Measurements from ENCODE around the gene MCL1. TPM values are rescaled to one million over a fixed set of nuclear protein-coding genes. Genes with fewer than 3 reads are reported as not detected.

Gene MCL1
- total RNA-seq, 1 donor from 2014 or later: 394 TPM

DNA sequence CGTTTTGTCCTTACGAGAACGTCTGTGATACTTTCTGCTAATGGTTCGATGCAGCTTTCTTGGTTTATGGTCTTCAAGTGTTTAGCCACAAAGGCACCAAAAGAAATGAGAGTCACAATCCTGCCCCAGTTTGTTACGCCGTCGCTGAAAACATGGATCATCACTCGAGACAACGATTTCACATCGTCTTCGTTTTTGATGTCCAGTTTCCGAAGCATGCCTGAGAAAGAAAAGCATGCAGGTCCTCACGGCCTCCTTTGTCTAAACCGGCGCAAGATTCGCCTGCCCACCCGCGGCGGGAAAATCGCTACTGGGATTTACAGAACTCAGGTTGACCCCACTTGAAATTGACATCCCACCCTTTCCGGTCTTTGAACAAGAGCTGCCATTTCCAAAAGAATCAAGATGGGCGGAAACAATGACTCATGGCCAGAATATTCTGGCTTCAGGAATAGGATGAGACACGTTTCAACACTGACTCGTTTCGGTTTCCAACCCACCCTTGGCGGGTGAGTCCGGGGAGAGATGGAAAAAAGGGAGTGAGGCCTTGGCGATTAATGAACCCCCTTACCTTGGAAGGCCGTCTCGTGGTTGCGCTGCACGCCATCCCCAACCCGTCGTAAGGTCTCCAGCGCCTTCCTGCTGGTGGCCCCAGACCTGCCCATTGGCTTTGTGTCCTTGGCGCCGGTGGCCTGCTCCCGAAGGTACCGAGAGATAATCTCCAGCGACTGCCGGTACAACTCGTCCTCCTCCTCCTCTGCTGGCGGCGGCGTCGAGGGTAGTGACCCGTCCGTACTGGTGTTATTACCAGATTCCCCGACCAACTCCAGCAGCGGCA is 919 bp downstream of the MCL1 start:
- TF ChIP-seq, protein P1, sequence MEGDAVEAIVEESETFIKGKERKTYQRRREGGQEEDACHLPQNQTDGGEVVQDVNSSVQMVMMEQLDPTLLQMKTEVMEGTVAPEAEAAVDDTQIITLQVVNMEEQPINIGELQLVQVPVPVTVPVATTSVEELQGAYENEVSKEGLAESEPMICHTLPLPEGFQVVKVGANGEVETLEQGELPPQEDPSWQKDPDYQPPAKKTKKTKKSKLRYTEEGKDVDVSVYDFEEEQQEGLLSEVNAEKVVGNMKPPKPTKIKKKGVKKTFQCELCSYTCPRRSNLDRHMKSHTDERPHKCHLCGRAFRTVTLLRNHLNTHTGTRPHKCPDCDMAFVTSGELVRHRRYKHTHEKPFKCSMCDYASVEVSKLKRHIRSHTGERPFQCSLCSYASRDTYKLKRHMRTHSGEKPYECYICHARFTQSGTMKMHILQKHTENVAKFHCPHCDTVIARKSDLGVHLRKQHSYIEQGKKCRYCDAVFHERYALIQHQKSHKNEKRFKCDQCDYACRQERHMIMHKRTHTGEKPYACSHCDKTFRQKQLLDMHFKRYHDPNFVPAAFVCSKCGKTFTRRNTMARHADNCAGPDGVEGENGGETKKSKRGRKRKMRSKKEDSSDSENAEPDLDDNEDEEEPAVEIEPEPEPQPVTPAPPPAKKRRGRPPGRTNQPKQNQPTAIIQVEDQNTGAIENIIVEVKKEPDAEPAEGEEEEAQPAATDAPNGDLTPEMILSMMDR (IDR thresholded peaks at IDR 0.05): no peak
- H3K36me3 ChIP-seq: peaks cover 34 to 58% of the 10 kb centered on the region in 2 donors
- peak in 1 of 2 donors; percentile 81 for DNase-seq (ENCODE audit: low spot score in 2 of 2)
- H3K27me3 ChIP-seq: no peaks in the 10 kb centered on the region
- peaks cover 0 to 17% of the 10 kb centered on the region in 2 donors for H3K4me1 ChIP-seq
- peak overlapping the region; percentile 98 to 100 for H3K27ac ChIP-seq
- no peaks in the 10 kb centered on the region for H3K9me3 ChIP-seq
- H3K4me3 ChIP-seq: peak overlapping the region; percentile 93 to 94
- intact Hi-C loops (cut with DNase I): loop anchor here (1.0 to 2.0 kb wide), 3 partner anchors 17 to 42 kb away; no protein-coding TSS in a partner anchor

DNA sequence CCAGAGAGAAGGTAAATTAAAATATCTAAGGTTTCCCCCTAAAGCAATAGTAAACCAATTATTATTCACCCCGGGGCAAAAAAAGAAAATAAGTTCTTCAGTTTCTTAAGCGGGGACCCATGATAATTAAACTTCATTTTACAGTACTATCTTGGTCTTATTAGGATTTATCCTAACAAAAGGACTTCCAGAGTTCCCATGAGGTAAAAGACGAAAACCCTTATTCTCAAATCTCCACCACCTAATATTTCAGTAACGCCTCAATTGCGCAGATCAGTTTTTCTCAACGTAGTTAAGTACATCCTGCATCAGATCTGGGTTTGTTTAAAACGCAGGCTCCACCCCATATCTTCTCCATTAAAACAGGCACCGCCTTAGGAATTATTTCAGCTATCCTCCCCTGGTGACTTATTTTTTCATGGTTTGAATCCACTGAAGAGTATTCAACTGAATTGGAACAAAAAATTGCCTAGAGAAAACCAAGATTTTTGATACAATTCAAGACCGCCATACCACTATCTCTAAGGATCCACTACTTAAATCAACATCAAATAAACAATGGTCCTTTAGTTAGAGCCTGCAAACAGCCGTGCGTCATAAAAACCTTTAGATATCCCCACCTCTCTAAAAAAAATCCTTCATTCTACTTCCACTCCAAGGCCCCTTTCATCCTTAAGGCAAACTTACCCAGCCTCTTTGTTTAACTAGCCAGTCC is 1.7 kb downstream of the MCL1 start:
- H3K9me3 ChIP-seq: no peaks in the 10 kb centered on the region
- peaks cover 7 to 25% of the 10 kb centered on the region in 2 donors for H3K4me1 ChIP-seq
- TF ChIP-seq, protein P1 (IDR thresholded peaks at IDR 0.05): no peak
- intact Hi-C loops (cut with DNase I): loop anchor here (2.0 kb wide), 2 partner anchors 27 to 43 kb away; no protein-coding TSS in a partner anchor
- H3K4me3 ChIP-seq: peak overlapping the region; percentile 93 to 94
- H3K36me3 ChIP-seq: peaks cover 40 to 66% of the 10 kb centered on the region in 2 donors
- H3K27me3 ChIP-seq: no peaks in the 10 kb centered on the region
- DNase-seq (ENCODE audit: low spot score in 2 of 2): no peak
- peak overlapping the region; percentile 98 to 100 for H3K27ac ChIP-seq

DNA sequence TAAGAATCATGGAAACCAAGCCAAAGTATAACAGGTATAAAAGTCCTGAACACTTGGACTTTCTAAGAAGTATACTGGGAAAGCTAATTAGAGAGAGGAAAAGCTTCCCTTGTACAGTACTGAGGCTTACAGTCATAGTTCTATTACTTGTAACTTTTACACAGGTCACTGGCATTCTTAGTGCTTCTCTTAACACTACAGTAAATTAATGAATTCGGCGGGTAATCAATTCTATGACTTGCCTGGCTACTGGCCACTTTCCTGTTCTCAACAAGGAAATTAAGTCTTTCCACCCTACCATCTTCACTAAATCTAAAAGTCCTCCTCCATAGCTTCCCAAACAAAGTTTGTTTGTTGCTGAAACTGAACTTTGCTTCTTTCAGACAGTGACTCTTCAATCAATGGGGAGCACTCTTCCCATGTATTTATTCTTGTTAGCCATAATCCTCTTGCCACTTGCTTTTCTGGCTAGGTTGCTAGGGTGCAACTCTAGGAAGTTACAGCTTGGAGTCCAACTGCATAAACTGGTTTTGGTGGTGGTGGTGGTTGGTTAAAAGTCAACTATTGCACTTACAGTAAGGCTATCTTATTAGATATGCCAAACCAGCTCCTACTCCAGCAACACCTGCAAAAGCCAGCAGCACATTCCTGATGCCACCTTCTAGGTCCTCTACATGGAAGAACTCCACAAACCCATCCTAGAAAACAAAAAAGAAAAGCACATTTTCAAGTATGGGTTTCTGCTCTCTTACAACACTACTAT is 2.4 kb downstream of the MCL1 start:
- Histone ChIP-seq H3K27ac (peak overlapping the region; percentile 98 to 100), H3K4me3 (peak overlapping the region; percentile 93 to 94), H3K27me3 (no peaks in the 10 kb centered on the region), H3K36me3 (peaks cover 44 to 73% of the 10 kb centered on the region in 2 donors), H3K4me1 (peaks cover 11 to 32% of the 10 kb centered on the region in 2 donors), H3K9me3 (no peaks in the 10 kb centered on the region)
- DNase-seq (ENCODE audit: low spot score in 2 of 2): no peak
- TF ChIP-seq, protein P1 (IDR thresholded peaks at IDR 0.05): no peak
- intact Hi-C loops (cut with DNase I): loop anchor here (1.0 kb wide), 1 partner anchor 14 kb away; no protein-coding TSS in a partner anchor

DNA sequence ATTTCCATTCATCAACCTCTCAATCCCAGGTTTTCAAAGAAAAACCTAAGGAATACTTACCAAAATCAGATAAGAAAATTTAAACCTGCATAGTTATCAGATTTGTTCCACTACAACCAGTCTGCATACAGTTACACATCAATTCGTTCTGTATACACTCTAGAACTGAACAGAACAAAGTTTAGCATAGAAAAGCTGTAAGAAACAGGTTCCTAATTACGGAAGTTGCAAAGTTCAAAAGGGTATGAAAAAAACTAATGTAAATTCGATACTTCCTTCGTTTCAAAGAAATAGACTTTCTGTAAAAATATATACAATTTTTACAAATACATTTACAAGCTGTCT is 3.1 kb downstream of the MCL1 start:
- Histone ChIP-seq H3K27me3 (no peaks in the 10 kb centered on the region), H3K4me3 (peak overlapping the region; percentile 93 to 94), H3K9me3 (no peaks in the 10 kb centered on the region), H3K36me3 (peaks cover 45 to 76% of the 10 kb centered on the region in 2 donors), H3K27ac (peak overlapping the region; percentile 63 to 98), H3K4me1 (peaks cover 14 to 39% of the 10 kb centered on the region in 2 donors)
- TF ChIP-seq, protein P1 (IDR thresholded peaks at IDR 0.05): no peak
- no peak for DNase-seq (ENCODE audit: low spot score in 2 of 2)
- intact Hi-C loops (cut with DNase I): loop anchor here (1.0 kb wide), 1 partner anchor 13 kb away; no protein-coding TSS in a partner anchor

Measured in ascending aorta (tissue), 2 donors.